RWPE1 (cell line): ENCODE measurements around the gene ST3GAL5.
"Not testable (repeated sequence)": the region's sequence is repeated elsewhere in the genome, so short reads cannot be mapped to it uniquely, and the experiment has no call there.

Experiments used
- CTCF ChIA-PET: fragments of 350-600 bp; sonication (Branson Sonifier 250); formaldehyde crosslinking; extraction: SDS; loops from one replicate; lab custom pipeline; 2021; lab: Yijun Ruan, JAX
- POLR2A ChIA-PET: fragments of 400-600 bp; formaldehyde crosslinking; extraction: SDS; loops from one replicate; lab custom pipeline; 2020; ENCODE audit warnings: antibody characterized with exemption; ENCODE audit not compliant: low non-redundant PET; lab: Yijun Ruan, JAX
- DNase-seq: peaks from one replicate; pipeline ENCODE4 v3.0.0; 2012; ENCODE audit warnings: low spot score
- H3K27ac ChIP-seq: fragments of 450-650 bp; 2 replicates; pipeline ENCODE4 v1.5.1; 2017
- TF ChIP-seq, protein P1 (sequence below): fragments of 450-650 bp; conservative IDR thresholded peaks from 2 replicates; pipeline ENCODE4 v1.5.1; 2017; ENCODE audit warnings: low read depth, mild to moderate bottlenecking

ST3GAL5 gene

DNA sequence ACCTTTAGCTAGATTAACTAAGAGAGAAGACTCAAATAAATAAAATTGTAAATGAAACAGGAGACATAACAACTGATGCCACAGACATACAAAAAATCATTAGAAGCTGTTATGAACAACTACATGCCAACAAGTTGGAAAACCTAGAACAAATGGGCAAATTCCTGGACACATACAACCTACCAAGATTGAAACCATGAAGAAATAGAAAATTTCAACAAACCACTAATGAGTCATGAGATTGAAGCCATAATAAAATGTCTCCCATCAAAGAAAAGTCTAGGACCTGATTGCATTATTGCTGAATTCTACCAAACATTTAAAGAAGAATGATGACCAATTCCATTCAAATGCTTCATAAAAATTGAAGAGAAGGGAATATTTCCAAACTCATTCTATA is 54.3 kb downstream of the ST3GAL5 start:
- ChIA-PET CTCF (no interaction called here), POLR2A (no interaction called here)
- no peak overlapping the region for H3K27ac ChIP-seq
- TF ChIP-seq, protein P1, sequence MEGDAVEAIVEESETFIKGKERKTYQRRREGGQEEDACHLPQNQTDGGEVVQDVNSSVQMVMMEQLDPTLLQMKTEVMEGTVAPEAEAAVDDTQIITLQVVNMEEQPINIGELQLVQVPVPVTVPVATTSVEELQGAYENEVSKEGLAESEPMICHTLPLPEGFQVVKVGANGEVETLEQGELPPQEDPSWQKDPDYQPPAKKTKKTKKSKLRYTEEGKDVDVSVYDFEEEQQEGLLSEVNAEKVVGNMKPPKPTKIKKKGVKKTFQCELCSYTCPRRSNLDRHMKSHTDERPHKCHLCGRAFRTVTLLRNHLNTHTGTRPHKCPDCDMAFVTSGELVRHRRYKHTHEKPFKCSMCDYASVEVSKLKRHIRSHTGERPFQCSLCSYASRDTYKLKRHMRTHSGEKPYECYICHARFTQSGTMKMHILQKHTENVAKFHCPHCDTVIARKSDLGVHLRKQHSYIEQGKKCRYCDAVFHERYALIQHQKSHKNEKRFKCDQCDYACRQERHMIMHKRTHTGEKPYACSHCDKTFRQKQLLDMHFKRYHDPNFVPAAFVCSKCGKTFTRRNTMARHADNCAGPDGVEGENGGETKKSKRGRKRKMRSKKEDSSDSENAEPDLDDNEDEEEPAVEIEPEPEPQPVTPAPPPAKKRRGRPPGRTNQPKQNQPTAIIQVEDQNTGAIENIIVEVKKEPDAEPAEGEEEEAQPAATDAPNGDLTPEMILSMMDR: no peak
- DNase-seq: no peak

DNA sequence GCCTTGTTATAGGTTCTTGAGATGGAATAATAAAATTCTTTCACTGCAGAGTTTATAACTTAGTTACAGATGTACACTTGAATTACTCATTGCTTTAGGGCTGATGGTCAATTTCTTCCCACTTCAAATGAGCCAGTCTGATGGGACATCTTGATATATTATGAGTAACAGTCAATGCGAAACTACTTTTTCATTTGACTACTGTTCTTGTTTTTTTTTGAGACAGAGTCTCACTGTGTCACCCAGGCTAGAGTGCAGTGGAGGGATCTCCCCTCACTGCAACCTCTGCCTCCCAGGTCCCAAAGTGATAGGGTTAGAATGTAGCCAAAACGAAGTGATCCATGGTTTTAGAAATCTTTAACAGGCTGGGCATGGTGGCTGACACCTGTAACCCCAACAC is 57.1 kb downstream of the ST3GAL5 start:
- TF ChIP-seq, protein P1: no peak
- ChIA-PET CTCF (interaction anchor here (0.6 to 1.0 kb wide), 4 partner anchors 8 to 346 kb away, joined by 3 to 9 read pairs (median 3); no protein-coding TSS in a partner anchor), POLR2A (no interaction called here)
- DNase-seq: no peak
- H3K27ac ChIP-seq: no peak overlapping the region

DNA sequence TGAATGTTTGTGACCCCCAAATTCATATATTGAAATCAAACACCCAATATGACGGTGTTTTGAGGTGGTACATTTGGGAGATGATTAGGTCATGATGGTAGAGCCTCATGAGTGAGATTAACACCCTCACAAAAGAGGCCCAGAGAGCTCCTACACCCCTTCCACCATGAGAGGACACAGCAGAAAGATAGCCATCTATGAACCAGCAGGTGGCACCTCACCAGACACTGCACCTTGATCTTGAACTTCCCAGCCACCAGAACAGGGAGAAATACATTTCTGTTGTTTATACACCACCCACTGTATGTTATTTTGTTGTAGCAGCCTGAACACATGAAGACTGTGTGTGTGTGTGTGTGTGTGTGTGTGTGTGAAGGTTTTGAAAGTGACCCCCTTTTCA is 58.1 kb downstream of the ST3GAL5 start:
- no peak for DNase-seq
- TF ChIP-seq, protein P1: no peak
- ChIA-PET POLR2A (no interaction called here), CTCF (interaction anchor here (0.6 kb wide), 2 partner anchors 88 to 99 kb away, joined by 3 to 4 read pairs; no protein-coding TSS in a partner anchor)
- H3K27ac ChIP-seq: no peak overlapping the region

DNA sequence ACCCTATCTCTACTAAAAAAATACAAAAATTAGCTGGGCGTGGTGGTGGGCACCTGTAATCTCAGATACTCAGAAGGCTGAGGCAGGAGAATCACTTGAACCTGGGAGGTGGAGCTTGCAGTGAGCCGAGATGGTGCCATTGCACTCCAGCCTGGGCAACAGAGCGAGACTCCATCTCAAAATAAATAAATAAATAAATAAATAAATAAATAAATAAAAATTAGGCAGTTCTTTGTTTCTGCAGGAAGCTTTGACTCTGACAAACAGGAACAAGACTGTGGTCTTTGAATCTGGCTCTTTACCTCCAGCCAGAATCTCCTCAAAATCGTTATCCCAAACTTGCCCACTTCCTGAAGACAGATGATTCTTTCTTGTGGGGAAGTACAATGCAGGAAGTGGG is 59.4 kb downstream of the ST3GAL5 start:
- CTCF ChIA-PET, POLR2A ChIA-PET, DNase-seq, H3K27ac ChIP-seq: not testable (repeated sequence)

DNA sequence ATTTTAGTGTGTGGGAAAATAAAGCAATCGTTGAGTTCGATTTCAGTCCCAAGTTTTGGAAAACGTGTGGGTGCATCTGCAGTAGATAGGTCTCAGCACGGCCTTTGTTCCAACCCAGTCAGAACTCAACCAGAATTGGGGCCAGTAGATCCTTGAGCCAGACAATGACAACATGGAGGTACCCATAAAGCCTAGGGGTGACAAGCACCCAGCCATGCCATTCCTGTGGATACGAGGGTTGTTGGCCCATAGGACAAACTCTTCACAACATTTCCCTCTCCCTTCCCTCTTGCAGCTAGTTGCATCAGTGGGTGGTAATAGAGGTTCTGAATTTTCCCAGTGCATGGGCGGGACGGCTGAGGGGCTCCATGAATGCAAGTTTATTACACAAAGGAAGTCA is 60.1 kb downstream of the ST3GAL5 start:
- H3K27ac ChIP-seq: no peak overlapping the region
- ChIA-PET CTCF (no interaction called here), POLR2A (no interaction called here)
- no peak for DNase-seq
- TF ChIP-seq, protein P1: no peak

DNA sequence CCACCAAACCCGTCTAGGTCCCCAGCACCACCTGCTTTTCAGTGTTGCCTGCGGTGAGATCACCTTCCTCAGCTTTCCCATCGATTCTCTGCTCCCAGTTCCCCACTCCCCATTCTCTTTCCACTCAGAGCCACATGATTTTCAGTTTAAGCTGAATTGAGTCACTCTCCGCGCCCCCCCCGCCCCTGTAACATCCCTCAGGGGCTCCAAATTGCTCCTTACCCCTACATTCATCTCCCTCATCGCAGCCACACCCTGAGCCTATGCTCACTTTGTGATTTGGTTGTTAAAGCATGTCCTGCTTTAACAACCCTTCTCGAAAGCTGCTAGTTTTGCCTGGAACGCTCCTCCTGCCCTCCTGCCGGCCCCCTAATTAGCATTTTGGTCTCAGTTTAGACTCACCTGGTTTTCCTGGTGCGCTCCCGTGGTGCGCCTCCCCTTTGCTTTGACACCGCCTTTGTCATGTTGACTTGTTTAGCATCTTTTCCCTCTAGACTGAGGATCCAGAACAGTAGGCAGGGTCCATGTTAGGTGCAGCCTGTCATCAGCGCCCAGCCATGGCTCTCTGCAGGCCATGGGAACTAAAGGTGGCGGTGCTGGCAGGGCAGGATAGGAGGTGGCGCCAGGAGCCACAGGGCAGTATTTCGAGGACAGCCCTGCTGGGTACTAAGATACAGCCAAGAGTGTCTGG is 60.8 kb downstream of the ST3GAL5 start:
- POLR2A ChIA-PET: interaction anchor here (0.5 kb wide), 1 partner anchor 259 kb away, joined by 3 read pairs; no protein-coding TSS in a partner anchor
- no peak overlapping the region for H3K27ac ChIP-seq
- no peak for DNase-seq

More for the DNA sequence above, 60.8 kb downstream of the ST3GAL5 start:
- CTCF ChIA-PET: interaction anchor here (0.6 to 3.3 kb wide), 22 partner anchors 10 to 307 kb away, joined by 3 to 43 read pairs (median 4); partner anchors contain the start of gene ST3GAL5
- TF ChIP-seq, protein P1: no peak
